Measurements from ENCODE around the gene SLPI. TPM values are rescaled to one million over a fixed set of nuclear protein-coding genes. Genes with fewer than 3 reads are reported as not detected.

Gene SLPI
- total RNA-seq, 1 experiment from 2014 or later, result 5.4 TPM

DNA sequence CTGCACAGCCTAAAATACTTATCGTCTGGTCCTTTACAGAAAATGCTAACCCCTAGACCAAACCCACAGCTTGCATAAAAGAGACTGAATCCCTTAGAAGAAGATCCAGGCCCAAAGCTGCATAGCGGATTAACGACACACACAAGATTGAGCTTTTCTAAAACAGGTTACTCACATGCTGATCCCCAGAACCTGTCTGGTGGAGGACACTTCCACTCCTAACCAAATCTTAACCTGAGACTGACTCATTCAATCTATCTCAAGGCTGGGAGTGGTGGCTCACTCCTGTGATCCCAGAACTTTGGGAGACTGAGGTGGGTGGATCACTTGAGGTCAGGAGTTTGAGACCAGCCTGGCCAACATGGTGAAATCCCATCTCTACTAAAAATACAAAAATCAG is 2.8 kb upstream of the SLPI start:
- no peak for DNase-seq (ENCODE audit: low read depth, low spot score)
- Histone ChIP-seq H2AFZ (ENCODE audit: low read depth, low read length, poor library complexity, severe bottlenecking) (no peak overlapping the region), H3K27me3 (ENCODE audit: insufficient read depth, low read length) (no peaks in the 10 kb centered on the region), H3K9me3 (ENCODE audit: control insufficient read depth in 1 of 2, insufficient read depth in 1 of 2, low read depth in 1 of 2, low read length in 2 of 2) (no peaks in the 10 kb centered on the region), H3K79me2 (ENCODE audit: insufficient read depth, low read length) (no peaks in the 10 kb centered on the region), H3K4me3 (replicated peaks in 1 of 2; ENCODE audit: low read depth in 1 of 2, low read length in 2 of 2) (no peak overlapping the region), H3K9ac (ENCODE audit: low read length) (no peak overlapping the region), H3K36me3 (ENCODE audit: control insufficient read depth in 1 of 2, insufficient read depth in 2 of 2, low read length in 2 of 2) (no peaks in the 10 kb centered on the region), H3K27ac (ENCODE audit: low read depth, low read length) (no peak overlapping the region), H3K9me2 (ENCODE audit: insufficient read depth) (no peaks in the 10 kb centered on the region), H3K4me2 (ENCODE audit: low read length) (no peak overlapping the region), H3K4me1 (ENCODE audit: control insufficient read depth in 1 of 2, insufficient read depth in 2 of 2, low read length in 2 of 2) (peaks cover 10 to 11% of the 10 kb centered on the region in 2 experiments; a peak in 2 of 4 replicates), H4K20me1 (ENCODE audit: insufficient read depth) (no peaks in the 10 kb centered on the region)
- no TSS peak for BruUV-seq (replicated peaks)
- no peak for ATAC-seq
- TF ChIP-seq FOSL1 (IDR thresholded peaks at IDR 0.05; ENCODE audit: low read depth), result no peak
- no peak for TF ChIP-seq ELF1 (IDR thresholded peaks at IDR 0.05; ENCODE audit: borderline replicate concordance, low read depth)
- no peak for TF ChIP-seq YY1 (IDR thresholded peaks at IDR 0.05; ENCODE audit: extremely low read depth, insufficient replicate concordance, low read depth, low read length)
- TF ChIP-seq CBX3 (IDR thresholded peaks at IDR 0.05; ENCODE audit: low read depth), result no peak
- TF ChIP-seq CEBPB (IDR thresholded peaks at IDR 0.05; ENCODE audit: low read depth), result no peak
- no peak for TF ChIP-seq JUND (IDR thresholded peaks at IDR 0.05)
- no peak for TF ChIP-seq POLR2AphosphoS5 (IDR thresholded peaks at IDR 0.05; ENCODE audit: low read depth, low read length)
- TF ChIP-seq TCF7L2 (IDR thresholded peaks at IDR 0.05; ENCODE audit: borderline replicate concordance, extremely low read depth, insufficient read depth, insufficient read length), result no peak
- ChIA-PET POLR2A (no interaction called here), RAD21 (ENCODE audit: low non-redundant PET in 1 of 2, low total read pairs in 2 of 2, uncharacterized antibody in 2 of 2, unreplicated experiment in 2 of 2) (no interaction called here), CTCF (no interaction called here)
- intact Hi-C loops (cut with micrococcal nuclease), result no loop called here

DNA sequence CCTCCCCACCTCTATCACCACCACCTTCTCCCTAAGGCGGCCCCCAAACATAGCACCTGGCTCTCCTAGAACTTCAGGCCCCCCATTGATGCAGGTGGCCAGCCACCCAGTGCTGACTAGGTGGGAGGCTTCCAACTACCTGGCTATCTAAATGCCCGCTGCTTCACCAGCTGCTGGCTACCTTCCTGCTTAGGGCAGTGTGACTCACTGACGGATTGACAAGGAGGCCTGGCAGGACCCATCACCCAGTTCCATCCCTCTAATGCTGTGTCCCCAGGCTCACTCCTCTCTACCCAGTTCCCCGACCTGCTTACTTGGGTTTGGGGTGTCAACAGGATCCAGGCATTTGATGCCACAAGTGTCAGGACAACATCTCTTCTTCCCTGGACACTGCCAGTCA is 1.1 kb downstream of the SLPI start:
- Histone ChIP-seq H3K27ac (ENCODE audit: low read depth, low read length) (no peak overlapping the region), H4K20me1 (ENCODE audit: insufficient read depth) (no peaks in the 10 kb centered on the region), H3K9ac (ENCODE audit: low read length) (no peak overlapping the region), H2AFZ (ENCODE audit: low read depth, low read length, poor library complexity, severe bottlenecking) (no peak overlapping the region), H3K9me2 (ENCODE audit: insufficient read depth) (no peaks in the 10 kb centered on the region), H3K4me3 (replicated peaks in 1 of 2; ENCODE audit: low read depth in 1 of 2, low read length in 2 of 2) (no peak overlapping the region), H3K79me2 (ENCODE audit: insufficient read depth, low read length) (no peaks in the 10 kb centered on the region), H3K27me3 (ENCODE audit: insufficient read depth, low read length) (peaks cover 11% of the 10 kb centered on the region), H3K4me1 (ENCODE audit: control insufficient read depth in 1 of 2, insufficient read depth in 2 of 2, low read length in 2 of 2) (peaks cover 10 to 11% of the 10 kb centered on the region in 2 experiments; a peak in 2 of 4 replicates), H3K4me2 (ENCODE audit: low read length) (no peak overlapping the region), H3K36me3 (ENCODE audit: control insufficient read depth in 1 of 2, insufficient read depth in 2 of 2, low read length in 2 of 2) (no peaks in the 10 kb centered on the region), H3K9me3 (ENCODE audit: control insufficient read depth in 1 of 2, insufficient read depth in 1 of 2, low read depth in 1 of 2, low read length in 2 of 2) (no peaks in the 10 kb centered on the region)
- POLR2A ChIA-PET, result interaction anchor here (0.6 kb wide), 1 partner anchor 85 kb away, joined by 3 read pairs; no protein-coding TSS in a partner anchor
- DNase-seq (ENCODE audit: low read depth, low spot score) (no peak), ATAC-seq (no peak)
- CTCF ChIA-PET, result interaction anchor here (1.0 to 1.8 kb wide), 2 partner anchors 38 to 41 kb away, joined by 3 to 4 read pairs; no protein-coding TSS in a partner anchor
- RAD21 ChIA-PET (ENCODE audit: low non-redundant PET in 1 of 2, low total read pairs in 2 of 2, uncharacterized antibody in 2 of 2, unreplicated experiment in 2 of 2), result no interaction called here
- intact Hi-C loops (cut with micrococcal nuclease), result no loop called here
- BruUV-seq (replicated peaks), result no TSS peak
- TF ChIP-seq JUND (IDR thresholded peaks at IDR 0.05), result no peak
- TF ChIP-seq, protein P1, sequence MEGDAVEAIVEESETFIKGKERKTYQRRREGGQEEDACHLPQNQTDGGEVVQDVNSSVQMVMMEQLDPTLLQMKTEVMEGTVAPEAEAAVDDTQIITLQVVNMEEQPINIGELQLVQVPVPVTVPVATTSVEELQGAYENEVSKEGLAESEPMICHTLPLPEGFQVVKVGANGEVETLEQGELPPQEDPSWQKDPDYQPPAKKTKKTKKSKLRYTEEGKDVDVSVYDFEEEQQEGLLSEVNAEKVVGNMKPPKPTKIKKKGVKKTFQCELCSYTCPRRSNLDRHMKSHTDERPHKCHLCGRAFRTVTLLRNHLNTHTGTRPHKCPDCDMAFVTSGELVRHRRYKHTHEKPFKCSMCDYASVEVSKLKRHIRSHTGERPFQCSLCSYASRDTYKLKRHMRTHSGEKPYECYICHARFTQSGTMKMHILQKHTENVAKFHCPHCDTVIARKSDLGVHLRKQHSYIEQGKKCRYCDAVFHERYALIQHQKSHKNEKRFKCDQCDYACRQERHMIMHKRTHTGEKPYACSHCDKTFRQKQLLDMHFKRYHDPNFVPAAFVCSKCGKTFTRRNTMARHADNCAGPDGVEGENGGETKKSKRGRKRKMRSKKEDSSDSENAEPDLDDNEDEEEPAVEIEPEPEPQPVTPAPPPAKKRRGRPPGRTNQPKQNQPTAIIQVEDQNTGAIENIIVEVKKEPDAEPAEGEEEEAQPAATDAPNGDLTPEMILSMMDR (IDR thresholded peaks at IDR 0.05 in 2 of 3, conservative IDR thresholded peaks at IDR 0.05 in 1 of 3; ENCODE audit: borderline replicate concordance in 1 of 3, insufficient read depth in 1 of 3, low read depth in 2 of 3, low read length in 2 of 3), result no peak
- no peak for TF ChIP-seq POLR2AphosphoS5 (IDR thresholded peaks at IDR 0.05; ENCODE audit: low read depth, low read length)
- TF ChIP-seq CBX3 (IDR thresholded peaks at IDR 0.05; ENCODE audit: low read depth), result no peak
- TF ChIP-seq SP1 (IDR thresholded peaks at IDR 0.05; ENCODE audit: low read depth), result no peak
- no peak for TF ChIP-seq ZNF274 (IDR thresholded peaks at IDR 0.05; ENCODE audit: low read depth, low read length)
- TF ChIP-seq EGR1 (IDR thresholded peaks at IDR 0.05; ENCODE audit: low read depth), result no peak
- no peak for TF ChIP-seq CEBPB (IDR thresholded peaks at IDR 0.05; ENCODE audit: low read depth)
- TF ChIP-seq YY1 (IDR thresholded peaks at IDR 0.05; ENCODE audit: extremely low read depth, insufficient replicate concordance, low read depth, low read length), result no peak
- TF ChIP-seq ELF1 (IDR thresholded peaks at IDR 0.05; ENCODE audit: borderline replicate concordance, low read depth), result no peak
- TF ChIP-seq SIN3A (IDR thresholded peaks at IDR 0.05; ENCODE audit: low read depth), result no peak
- TF ChIP-seq REST (IDR thresholded peaks at IDR 0.05; ENCODE audit: low read depth), result no peak
- no peak for TF ChIP-seq EZH2phosphoT487 (IDR thresholded peaks at IDR 0.05; ENCODE audit: borderline replicate concordance)
- TF ChIP-seq POLR2A (IDR thresholded peaks at IDR 0.05; ENCODE audit: borderline replicate concordance, extremely low read depth, insufficient read depth, insufficient read length), result no peak

Data from HCT116 (cell line).